ENCODE results near the gene MTMR2. TPM values are rescaled to one million over a fixed set of nuclear protein-coding genes. Genes with fewer than 3 reads are reported as not detected.

MTMR2 gene
- total RNA-seq, 1 donor from 2014 or later = 63.6 TPM

DNA sequence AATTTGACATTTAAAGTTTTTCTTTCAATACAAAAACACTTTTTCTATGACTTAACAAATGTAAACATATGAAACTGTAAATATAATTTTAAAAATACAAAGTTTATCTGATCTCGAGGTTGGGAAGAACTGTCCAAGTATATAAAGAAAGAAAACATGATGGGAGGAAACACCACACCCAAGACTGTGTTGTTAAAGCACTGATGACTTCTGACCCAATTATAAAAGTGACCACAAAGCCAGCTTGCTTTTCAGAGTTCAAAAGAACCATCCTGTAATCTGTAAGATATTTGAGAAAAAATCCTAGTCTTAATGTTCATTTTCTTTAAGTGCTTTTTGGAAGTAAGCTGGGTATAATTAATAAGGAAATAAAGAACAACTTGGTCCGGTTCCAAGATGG lies 118.0 kb downstream of the MTMR2 start:
- DNase-seq = no peak

DNA sequence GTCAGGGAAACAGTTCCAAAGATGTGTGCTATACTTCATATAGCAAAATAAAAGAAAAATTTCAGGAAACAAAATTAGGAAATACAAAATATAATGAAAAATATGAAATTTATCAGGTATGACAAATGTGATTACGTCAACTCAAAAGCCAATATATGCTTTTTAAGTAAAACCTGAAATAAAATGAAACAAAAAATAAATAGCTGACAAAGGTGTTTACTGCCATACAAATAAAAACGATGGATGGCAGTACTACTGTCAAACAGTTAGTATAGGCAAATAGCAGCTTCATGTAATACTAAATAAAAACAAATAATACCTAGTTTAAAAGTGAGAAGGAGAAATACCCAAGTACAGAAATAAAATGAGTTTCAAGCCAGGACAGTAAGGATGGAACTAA lies 119.9 kb downstream of the MTMR2 start:
- DNase-seq = no peak

DNA sequence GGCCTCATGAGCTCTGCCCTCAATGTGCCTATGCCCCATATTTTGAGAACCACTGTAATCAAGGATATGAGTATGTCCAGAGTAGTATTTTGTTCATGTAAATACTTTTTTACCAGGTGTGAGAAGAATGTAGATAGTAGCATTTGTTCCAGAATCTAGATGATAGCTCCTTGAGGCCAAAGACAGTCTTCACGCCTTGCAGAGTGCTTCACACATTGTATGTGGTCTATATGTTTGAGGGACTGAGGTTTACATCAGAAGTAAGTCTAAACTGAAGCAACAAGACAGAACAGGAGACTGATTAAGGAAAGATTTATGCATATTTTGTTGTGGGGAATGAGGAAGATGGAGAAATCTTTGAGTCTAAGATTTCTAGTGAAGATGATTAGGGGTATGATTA lies 121.1 kb downstream of the MTMR2 start:
- DNase-seq = no peak

DNA sequence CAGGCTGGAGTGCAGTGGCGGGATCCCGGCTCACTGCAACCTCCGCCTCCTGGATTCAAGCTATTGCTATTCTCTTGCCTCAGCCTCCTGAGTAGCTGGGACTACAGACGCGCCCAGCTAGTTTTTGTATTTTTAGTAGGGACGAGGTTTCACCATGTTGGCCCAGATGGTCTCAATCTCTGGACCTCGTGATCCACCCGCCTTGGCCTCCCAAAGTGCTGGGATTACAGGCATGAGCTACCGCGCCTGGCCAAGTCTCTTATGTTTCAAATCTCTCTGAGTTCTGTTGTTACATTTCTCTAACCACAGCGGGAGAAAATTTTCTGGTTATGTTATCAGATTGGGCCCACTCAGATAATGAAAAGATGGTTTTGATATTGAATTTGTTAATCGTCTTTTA lies 123.5 kb downstream of the MTMR2 start:
- DNase-seq = no peak

DNA sequence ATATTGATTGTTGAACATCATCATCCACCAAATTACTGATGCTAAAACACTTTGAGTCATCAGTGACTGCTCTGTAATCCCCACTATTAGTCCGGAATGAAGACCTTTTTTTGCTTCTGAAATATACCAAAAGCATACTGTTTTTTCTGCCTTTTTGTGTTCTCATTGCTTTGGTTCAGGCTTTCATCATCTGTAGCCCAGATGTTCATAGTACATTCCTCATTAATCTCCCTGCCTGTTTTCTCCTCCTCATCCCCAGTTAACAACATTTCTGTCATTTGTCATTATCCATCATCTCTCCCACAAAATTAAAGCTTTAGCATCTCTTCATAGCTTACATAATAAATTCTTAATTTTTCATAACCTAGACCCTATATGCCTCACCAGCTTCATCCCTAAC lies 124.4 kb downstream of the MTMR2 start:
- no peak for DNase-seq

DNA sequence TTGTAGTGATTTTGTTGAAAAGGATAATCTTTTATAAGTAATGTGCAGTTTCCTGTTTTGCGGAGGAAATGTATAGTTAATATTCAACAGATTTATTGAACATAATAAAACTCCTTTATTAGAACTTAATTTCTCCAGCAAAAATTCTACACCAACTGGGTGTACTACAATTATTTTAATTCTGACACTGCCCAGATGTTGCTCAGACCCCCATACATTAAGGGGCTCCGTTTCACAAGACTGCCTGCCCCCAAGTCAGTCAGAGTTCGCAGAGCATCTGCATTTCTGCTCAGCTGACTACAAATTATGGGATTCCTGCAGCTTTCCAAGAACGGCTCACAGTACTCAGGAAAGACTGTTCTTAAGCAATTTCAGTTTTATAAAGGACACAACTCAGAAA lies 127.4 kb downstream of the MTMR2 start:
- DNase-seq = no peak

DNA sequence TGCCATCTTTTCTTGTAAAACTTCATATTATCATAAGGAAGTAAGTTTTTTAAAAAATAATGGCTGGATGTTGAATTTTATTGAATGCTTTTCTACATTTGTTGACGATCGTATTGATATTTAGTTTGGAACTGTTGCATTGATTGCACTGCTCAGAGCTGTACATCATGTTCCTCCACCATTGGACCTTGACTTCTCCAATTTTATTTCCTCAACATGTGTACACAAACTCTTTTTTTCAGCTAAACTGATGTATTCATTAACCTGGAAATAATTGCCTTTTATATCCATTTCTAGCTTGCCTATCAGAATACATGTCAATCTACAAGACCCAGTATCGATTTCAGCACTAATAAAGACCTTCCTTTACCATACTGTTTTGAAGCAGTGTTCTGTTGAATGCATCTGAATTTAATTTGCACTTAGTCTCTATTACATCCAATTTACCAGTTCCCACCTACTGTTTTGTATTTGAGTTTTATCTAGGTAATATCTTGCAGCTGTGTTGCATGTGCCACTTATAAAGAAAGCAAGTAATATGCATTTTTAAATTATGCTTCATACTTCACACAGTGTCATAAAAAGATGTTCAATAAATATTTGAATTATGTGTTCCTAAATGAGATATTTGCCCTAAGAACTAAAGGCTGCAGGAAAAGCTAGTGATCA lies 128.1 kb downstream of the MTMR2 start:
- no peak for DNase-seq

DNA sequence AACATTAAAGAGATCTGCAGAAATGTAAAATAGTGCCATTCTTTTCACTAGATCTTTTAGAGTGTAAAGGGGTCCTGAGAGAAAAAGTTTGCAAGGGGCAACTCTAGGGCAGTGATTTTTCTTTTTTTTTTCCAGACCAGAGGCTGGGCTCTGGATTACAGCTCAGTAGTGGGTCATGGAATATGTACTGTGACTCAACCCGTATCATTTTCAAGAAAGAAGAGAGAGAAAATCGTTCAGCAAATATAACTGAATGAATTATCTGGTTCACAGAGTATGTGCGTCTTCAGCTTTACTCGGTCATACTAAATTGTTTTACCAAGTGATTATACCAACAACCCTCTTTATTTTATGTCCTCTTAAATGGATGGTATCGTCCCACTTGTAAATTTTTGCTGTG lies 129.8 kb downstream of the MTMR2 start:
- no peak for DNase-seq

DNA sequence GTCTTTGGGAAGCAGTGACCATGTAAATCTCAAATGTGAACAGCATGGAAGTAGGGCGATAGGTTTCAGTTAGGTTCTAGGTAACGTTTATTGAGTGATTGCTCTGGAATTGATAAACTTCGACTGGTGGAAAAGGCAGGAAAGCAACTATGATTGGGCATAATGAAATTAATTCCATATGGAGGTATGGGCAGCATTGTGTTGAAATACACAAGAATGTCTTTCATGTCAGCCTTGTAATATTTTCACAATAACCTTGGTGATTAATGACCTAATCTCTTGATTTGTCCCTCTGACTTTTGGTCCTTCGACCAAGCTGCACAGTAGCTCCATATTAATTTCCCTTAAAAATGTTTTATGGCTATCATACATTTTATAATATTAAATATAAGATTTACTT lies 130.8 kb downstream of the MTMR2 start:
- DNase-seq = no peak

DNA sequence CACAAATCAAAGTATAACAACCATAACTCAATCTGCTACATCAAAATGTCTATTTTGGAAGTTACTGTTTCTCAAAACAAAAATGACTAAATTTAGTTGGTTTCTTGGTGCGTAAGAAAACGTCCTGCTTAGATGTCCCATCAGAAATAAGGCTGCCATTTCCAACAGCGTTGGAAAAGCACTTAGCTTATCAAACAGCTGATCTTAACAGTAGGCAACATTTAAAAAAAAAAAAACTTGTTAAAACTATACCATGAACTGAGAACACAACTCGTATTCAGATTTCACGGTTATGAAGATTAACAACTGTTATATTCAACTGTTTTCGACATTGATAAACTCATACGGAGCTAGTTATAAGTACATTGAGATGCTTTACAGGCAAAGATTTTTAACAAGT lies 131.2 kb downstream of the MTMR2 start:
- DNase-seq = no peak

DNA sequence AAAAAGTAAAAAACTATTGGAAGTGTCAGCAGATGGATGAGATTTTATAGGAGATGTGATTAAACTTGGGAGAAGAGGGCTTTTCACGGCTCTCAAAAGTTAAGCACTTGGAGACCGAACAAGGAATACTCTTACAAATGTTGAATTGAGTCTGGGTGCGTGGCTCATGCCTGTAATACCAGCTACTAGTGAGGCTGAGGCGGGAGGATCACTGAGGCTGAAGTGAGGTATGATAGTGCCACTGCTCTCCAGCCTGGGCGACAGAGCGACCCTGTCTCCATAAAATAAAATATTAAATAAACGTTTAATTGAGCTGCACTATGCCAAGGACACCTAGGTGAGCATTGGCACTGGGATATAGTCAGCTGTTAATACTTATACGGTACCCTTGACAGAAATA lies 131.7 kb downstream of the MTMR2 start:
- no peak for DNase-seq

DNA sequence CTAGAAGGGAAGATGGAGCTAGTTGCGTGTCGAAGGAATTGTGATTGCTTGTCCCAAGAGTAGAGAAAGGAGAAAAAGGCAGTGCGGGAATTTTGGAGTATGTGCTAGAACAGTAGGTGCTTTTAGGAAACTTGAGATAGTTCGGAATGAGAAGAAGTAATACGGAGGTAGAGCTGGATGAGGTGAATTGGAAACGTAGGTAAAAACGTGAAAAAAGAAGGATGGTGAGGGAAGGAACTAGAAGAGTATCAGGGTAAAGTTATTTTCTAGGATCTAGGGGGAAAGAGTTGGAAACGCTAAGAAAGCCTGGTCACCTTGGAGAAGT lies 132.2 kb downstream of the MTMR2 start:
- no peak for DNase-seq

DNA sequence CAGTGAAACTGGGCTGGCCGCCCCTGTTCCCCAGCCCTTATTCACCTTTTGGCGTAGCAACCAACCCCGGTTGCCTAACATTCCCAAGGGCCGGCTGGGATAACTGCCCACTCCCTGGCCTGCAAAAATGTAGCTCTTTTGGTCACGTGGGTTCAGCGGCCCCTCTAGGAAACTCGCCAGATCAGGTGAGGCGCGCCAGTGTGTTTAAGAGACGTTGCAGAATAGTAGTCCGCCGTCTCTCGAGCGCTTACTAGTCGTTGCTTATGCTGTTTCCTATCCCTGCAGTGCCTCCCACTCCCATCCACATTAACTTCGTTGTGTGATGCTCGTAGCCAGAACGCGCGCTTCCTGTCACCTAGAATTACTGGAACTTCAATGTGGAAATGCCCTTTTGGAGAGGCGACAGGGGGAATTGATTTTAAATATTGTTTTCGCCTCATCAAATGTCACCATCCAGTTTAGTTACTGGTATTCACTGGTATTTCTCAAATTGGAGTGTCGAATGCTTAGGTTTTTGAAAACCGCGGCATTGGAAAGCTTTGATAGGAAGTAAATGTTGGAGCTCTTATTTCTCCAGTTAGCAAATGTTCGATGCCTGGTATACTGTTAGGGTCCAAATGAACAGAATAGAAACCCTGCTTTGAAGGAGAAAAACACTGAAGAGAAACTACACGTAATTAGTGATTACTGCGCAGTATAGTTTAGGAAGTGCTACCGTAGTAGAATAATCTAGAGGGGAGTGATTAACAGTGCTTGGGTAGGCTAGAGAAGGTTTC lies 132.8 kb downstream of the MTMR2 start:
- peak; percentile 71 for DNase-seq

DNA sequence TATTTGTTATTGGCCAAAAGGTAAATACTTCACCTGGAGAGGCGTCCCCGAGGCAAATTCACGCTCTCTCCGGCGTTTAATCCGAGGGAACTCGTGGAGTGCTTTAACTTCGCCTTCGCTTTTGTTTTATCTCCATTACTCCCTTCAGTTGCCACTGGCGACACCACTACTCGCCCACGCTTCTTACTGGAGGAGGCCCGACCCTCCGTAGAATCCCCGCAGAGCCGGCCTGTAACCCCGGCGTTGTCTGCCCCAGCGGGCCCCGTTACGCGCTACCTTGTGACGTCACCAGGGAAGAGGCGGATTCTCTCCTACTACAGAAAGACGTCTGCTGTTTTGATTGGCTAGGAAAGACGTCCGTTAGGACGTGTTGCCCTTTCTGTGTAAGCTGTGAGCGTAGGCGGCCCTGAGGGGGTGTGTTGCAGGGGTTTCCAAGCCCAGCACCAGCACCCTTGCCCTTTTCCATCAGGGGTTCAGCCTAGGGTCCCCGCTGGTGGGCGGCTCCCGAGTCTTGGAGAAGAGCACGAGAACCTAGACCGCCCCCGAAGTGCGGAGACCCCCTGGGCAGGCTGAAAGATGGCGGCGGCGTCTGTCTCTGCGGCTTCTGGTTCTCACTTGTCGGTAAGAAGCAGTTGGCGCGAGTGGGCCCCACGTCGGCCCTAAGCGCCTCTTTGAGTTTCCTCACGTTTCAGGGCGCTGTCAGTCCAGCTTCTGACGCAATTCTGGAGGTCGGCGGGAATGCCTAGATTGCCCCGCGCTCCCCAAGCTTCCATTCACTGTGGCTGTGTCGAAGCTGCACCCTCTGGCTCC lies 133.6 kb downstream of the MTMR2 start, which contains the start of gene CEP57:
Gene CEP57 (plus strand): TSS at position 376 of the 810 bp plus-strand sequence. CDS start 201 bp downstream, at position 577.
- peak; percentile 99 for DNase-seq

DNA sequence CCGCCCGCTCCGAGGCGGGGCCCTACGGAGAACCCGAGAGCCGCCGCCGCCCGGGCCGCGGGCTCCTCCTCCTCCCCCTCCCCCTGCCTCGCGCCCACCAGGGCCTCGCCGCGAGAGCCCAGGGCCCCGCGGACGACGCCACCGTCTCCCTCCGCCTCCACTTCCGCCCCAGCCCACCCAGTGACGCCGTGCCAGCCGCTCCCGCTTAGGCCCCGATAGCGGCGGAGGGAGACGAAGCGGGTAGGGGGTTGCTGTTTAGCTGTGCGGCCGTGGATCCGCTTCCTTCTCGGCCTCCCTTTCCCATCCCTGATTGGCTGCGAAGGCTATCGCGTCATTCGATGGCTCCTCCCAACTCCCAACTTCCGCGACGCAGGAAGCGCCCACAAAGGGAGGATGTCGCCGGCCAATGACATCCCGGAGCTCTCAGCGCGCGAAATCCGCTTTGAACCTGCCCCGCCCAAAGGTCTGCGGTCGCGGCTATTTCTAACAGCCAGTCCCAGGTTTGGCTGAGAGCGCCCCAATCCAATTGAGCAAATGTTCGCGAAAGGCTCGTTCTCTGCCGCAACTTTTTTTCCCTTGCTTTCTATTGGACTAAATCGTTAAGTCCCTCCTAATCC lies 134.3 kb downstream of the MTMR2 start, which contains the start of gene FAM76B:
Gene FAM76B (minus strand): TSS at position 277 of the 617 bp plus-strand sequence. CDS start 304 bp downstream, outside the sequence.
- DNase-seq = peak; percentile 99

DNA sequence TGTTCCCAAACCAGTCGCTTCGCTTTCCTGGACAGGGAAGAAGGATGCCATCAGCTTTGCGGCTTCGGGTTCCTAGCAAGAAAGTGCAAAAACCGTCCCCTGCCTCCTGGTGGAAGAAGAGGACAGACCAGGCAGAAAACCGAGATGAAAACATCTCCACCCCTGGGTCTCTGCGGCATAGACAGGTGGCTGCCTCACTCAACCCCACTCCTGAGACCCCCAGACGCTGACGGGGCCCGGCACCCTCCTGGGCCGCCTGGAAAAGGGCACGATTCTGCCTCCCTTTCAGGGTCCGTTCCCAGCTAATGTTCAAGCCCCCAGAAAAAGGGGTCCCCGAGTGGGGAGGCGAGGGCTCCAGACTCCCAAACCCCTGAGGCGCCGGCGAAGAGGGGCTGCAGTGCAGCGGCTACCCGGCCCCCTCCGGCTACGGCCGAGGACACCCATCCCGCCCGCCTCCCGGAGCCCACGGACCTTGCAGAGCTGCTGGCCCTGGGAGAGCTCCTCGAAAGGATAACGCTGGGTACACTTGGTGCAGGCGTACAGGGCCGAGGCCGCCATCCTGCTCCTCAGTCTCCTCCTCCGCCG lies 134.9 kb downstream of the MTMR2 start:
- DNase-seq = peak; percentile 65

Other genes starting within 250 kb of the MTMR2 start
- 30.6 and 39.0 TPM in 2 replicates for gene FAM76B, start 134.3 kb downstream of the MTMR2 start, total RNA-seq
- 49.0 and 63.1 TPM in 2 replicates for gene CEP57, start 133.6 kb downstream of the MTMR2 start, total RNA-seq

Measured in dermis blood vessel endothelial cell (primary cell).